Keratinocyte (primary cell): Measurements from ENCODE around the gene CAPNS1. TPM values are rescaled to one million over a fixed set of nuclear protein-coding genes. Genes with fewer than 3 reads are reported as not detected.

Source experiments
- DNase-seq: peaks from one replicate; pipeline ENCODE4 v3.0.0-alpha.2; 2011; ENCODE audit warnings: low read depth, missing footprints, low spot score
- FAIRE-seq: peaks from 2 replicates; lab custom pipeline; 2011; peaks lifted over from hg19 to GRCh38; lab: Jason Lieb, UNC
- H2AFZ ChIP-seq: 2 replicates; pipeline ENCODE4 v1.6.0; 2012; ENCODE audit warnings: low read length, control low read depth, inconsistent platforms; ENCODE audit not compliant: control insufficient read depth
- H3K27ac ChIP-seq: 2 replicates; pipeline ENCODE4 v1.5.1; 2011; ENCODE audit warnings: low read length; ENCODE audit not compliant: control insufficient read depth, insufficient read depth
- H3K27me3 ChIP-seq: 3 replicates; pipeline ENCODE4 v1.6.0; 2011; ENCODE audit warnings: low read length; ENCODE audit not compliant: control insufficient read depth, insufficient read depth; ENCODE audit errors: extremely low read depth
- H3K36me3 ChIP-seq, 2 experiments: 2 replicates in 1 of 2; 3 replicates in 1 of 2; pipeline ENCODE4 v1.5.1; 2011; ENCODE audit warnings: low read length in 2 of 2, mild to moderate bottlenecking in 1 of 2; ENCODE audit not compliant: control insufficient read depth in 2 of 2, insufficient read depth in 2 of 2; ENCODE audit errors: extremely low read depth in 1 of 2
- H3K4me1 ChIP-seq: 3 replicates; pipeline ENCODE4 v1.5.1; 2011; ENCODE audit warnings: low read length; ENCODE audit not compliant: control insufficient read depth, insufficient read depth; ENCODE audit errors: extremely low read depth
- H3K4me2 ChIP-seq: 3 replicates; pipeline ENCODE4 v1.6.0; 2011; ENCODE audit warnings: low read depth, low read length; ENCODE audit not compliant: control insufficient read depth, insufficient read depth; ENCODE audit errors: extremely low read depth
- H3K4me3 ChIP-seq, 3 experiments: fragments of 200-600 bp in 1 of 3; sonication (generic) in 1 of 3; 2 replicates in 2 of 3; 3 replicates in 1 of 3; pipeline ENCODE4 v1.5.1; 2011 to 2016; ENCODE audit warnings: low read length in 3 of 3, mild to moderate bottlenecking in 3 of 3, control low read depth in 2 of 3, inconsistent platforms in 1 of 3, low read depth in 1 of 3, mixed read lengths in 1 of 3, mixed run types in 1 of 3, moderate library complexity in 1 of 3; ENCODE audit not compliant: control insufficient read depth in 2 of 3, insufficient read depth in 2 of 3; ENCODE audit errors: extremely low read depth in 1 of 3
- H3K79me2 ChIP-seq: 2 replicates; pipeline ENCODE4 v1.6.0; 2012; ENCODE audit warnings: low read length; ENCODE audit not compliant: control insufficient read depth, insufficient read depth
- H3K9ac ChIP-seq: 3 replicates; pipeline ENCODE4 v1.6.0; 2011; ENCODE audit warnings: low read length; ENCODE audit not compliant: control insufficient read depth, insufficient read depth; ENCODE audit errors: extremely low read depth
- H3K9me1 ChIP-seq: 3 replicates; pipeline ENCODE4 v1.6.0; 2011; ENCODE audit warnings: low read length; ENCODE audit not compliant: control insufficient read depth, insufficient read depth; ENCODE audit errors: extremely low read depth
- H3K9me3 ChIP-seq: 2 replicates; pipeline ENCODE4 v1.5.1; 2012; ENCODE audit warnings: low read depth, low read length; ENCODE audit not compliant: control insufficient read depth
- H4K20me1 ChIP-seq: 3 replicates; pipeline ENCODE4 v1.6.0; 2011; ENCODE audit warnings: low read length; ENCODE audit not compliant: control insufficient read depth, insufficient read depth; ENCODE audit errors: extremely low read depth
- CTCF ChIP-seq, 3 experiments: IDR thresholded peaks in 1 of 3; conservative IDR thresholded peaks in 1 of 3; optimal IDR thresholded peaks in 1 of 3; 2 replicates in 2 of 3; 3 replicates in 1 of 3; pipeline versions ENCODE3 to v1.5.1; 2011; ENCODE audit warnings: low read length in 3 of 3, mild to moderate bottlenecking in 3 of 3, moderate library complexity in 2 of 3, control low read depth in 1 of 3, inconsistent platforms in 1 of 3; ENCODE audit not compliant: insufficient read depth in 2 of 3; ENCODE audit errors: extremely low read depth in 1 of 3
- EZH2 ChIP-seq: IDR thresholded peaks from one replicate; pipeline ENCODE4 v1.6.1; 2012; ENCODE audit warnings: inconsistent platforms, mild to moderate bottlenecking, low read length, moderate library complexity
- dilution Hi-C: fragments of 300-500 bp; cut with MboI; formaldehyde crosslinking; loops from one replicate; pipeline ENCODE4 v1.7.0; 2020; ENCODE audit warnings: low sequenced_read_pairs; ENCODE audit not compliant: extremely low pct_ligation_motif_present
- polyA plus RNA-seq, 5 experiments: library from polyadenylated mRNA; depleted of rRNA in 3 of 5; stranded (reverse) in 3 of 5; stranded (forward) in 1 of 5; unstranded in 1 of 5; fragments of >200 nt; gene quantifications; 1 replicate in 1 of 5; 2 replicates in 3 of 5; 3 replicates in 1 of 5; pipeline versions ENCODE4 v1.2.1 to v1.2.3, GENCODE V29; 2011 to 2012; ENCODE audit warnings: missing spikeins in 2 of 5, low read depth in 1 of 5, low replicate concordance in 1 of 5

The CAPNS1 gene
- polyA plus RNA-seq, 1 donor (not counting 4 experiments of a cell fraction or from before 2014, with no cell fraction given): 884 TPM

GRCh38 chr19:36152019-36152351 is 12.1 kb downstream of the CAPNS1 start:
- peaks cover 10% of the 10 kb centered on the region for H4K20me1 ChIP-seq
- no peaks in the 10 kb centered on the region for H3K27me3 ChIP-seq
- peak overlapping the region in 1 of 3 experiments; percentile 1 for H3K4me3 ChIP-seq
- dilution Hi-C loops: no loop called here
- H3K9me1 ChIP-seq: peaks cover 2% of the 10 kb centered on the region
- DNase-seq: no peak
- H3K9ac ChIP-seq: peak overlapping the region; percentile 3
- peaks cover 15 to 35% of the 10 kb centered on the region in 2 experiments for H3K36me3 ChIP-seq
- FAIRE-seq: no peak
- no peaks in the 10 kb centered on the region for H3K9me3 ChIP-seq
- H3K27ac ChIP-seq: no peak overlapping the region
- H2AFZ ChIP-seq: no peak overlapping the region
- TF ChIP-seq EZH2: no peak
- no peak for TF ChIP-seq CTCF (optimal IDR thresholded peaks at IDR 0.05 in 1 of 3, IDR thresholded peaks at IDR 0.05 in 1 of 3, conservative IDR thresholded peaks at IDR 0.05 in 1 of 3; ENCODE audit: extremely low read depth in 1 of 3, insufficient read depth in 2 of 3, low read length in 3 of 3)
- no peaks in the 10 kb centered on the region for H3K79me2 ChIP-seq
- H3K4me2 ChIP-seq: peak overlapping the region; percentile 54
- peaks cover 41% of the 10 kb centered on the region for H3K4me1 ChIP-seq

- dilution Hi-C loops: no loop called here
- Histone ChIP-seq H3K79me2 (no peaks in the 10 kb centered on the region), H3K9me3 (no peaks in the 10 kb centered on the region), H3K27ac (no peak within 1 kb of the TSS), H3K9ac (peak within 1 kb of the TSS; percentile 3), H3K9me1 (peaks cover 2% of the 10 kb centered on the region), H4K20me1 (peaks cover 10% of the 10 kb centered on the region), H3K27me3 (no peaks in the 10 kb centered on the region), H2AFZ (no peak within 1 kb of the TSS), H3K4me3 (peak within 1 kb of the TSS in 1 of 3 experiments; percentile 1), H3K4me1 (peaks cover 41% of the 10 kb centered on the region), H3K4me2 (peak within 1 kb of the TSS; percentile 62), H3K36me3 (peaks cover 11 to 33% of the 10 kb centered on the region in 2 experiments)
- FAIRE-seq: peak; percentile 23
- DNase-seq: no peak
- TF ChIP-seq CTCF (optimal IDR thresholded peaks at IDR 0.05 in 1 of 3, IDR thresholded peaks at IDR 0.05 in 1 of 3, conservative IDR thresholded peaks at IDR 0.05 in 1 of 3; ENCODE audit: extremely low read depth in 1 of 3, insufficient read depth in 2 of 3, low read length in 3 of 3): no peak
- TF ChIP-seq EZH2: no peak
Observed at GRCh38 chr19:36152352-36153091, 12.7 kb downstream of the CAPNS1 start, which contains the start of gene COX7A1. Gene COX7A1, minus strand, starts transcription at chr19:36152447. Its CDS starts 40 bp downstream, at chr19:36152407.
